Measurements from ENCODE around the gene LARGE2. TPM values are rescaled to one million over a fixed set of nuclear protein-coding genes. Genes with fewer than 3 reads are reported as not detected.

Gene LARGE2
- total RNA-seq, 1 donor = not detected

GRCh38 chr11:45945397-45945999 lies 23.0 kb downstream of the LARGE2 start:
- no peak overlapping the region for H3K4me3 ChIP-seq (ENCODE audit: low read depth, low read length)
- no peak for TF ChIP-seq CTCF (IDR thresholded peaks at IDR 0.05; ENCODE audit: insufficient read depth, low read depth, low read length)
- DNase-seq (ENCODE audit: low read depth) = no peak

DNA sequence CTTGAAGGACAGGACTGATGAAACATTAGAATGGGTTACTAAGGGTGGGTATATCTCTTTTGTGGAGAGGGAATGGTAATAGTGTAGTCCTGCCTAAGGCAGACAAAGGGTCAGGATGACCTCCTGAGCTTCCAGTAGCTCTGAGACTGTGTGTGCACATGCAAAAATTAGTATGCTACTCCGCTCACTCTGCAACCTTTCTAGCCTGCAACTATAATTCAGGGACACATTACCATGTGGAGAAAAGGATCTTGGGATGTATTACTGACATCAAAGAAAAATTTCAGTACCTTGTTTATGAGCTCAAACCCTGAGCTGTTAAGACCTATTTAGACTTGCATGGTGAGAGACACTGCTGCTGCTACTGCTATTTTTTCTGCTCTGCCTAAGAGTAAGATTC lies 25.4 kb downstream of the LARGE2 start:
- DNase-seq (ENCODE audit: low read depth) = no peak
- TF ChIP-seq CTCF (IDR thresholded peaks at IDR 0.05; ENCODE audit: insufficient read depth, low read depth, low read length) = no peak
- no peak overlapping the region for H3K4me3 ChIP-seq (ENCODE audit: low read depth, low read length)

GRCh38 chr11:45948356-45948755 lies 25.9 kb downstream of the LARGE2 start:
- TF ChIP-seq CTCF (IDR thresholded peaks at IDR 0.05; ENCODE audit: insufficient read depth, low read depth, low read length) = no peak
- DNase-seq (ENCODE audit: low read depth) = no peak
- no peak overlapping the region for H3K4me3 ChIP-seq (ENCODE audit: low read depth, low read length)

DNA sequence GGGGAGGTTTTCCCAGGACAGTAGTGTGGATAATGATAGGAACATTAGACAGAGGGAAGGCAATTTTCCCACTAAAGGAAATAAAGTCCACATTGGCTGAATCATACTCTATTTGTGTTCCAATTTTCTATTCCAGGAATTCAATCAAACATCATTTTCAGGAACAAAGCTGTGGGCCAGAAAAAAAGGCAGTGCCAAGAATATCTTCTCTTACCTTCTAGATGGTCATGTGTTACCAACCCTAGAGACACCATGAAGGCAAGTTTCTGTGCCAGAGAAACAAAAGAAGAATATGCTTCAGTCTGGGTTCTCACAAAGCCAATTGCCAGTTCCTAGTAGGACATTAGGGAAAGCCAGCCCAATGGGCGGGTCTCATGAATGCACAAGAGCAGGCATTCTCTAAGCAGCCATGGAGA lies 27.5 kb downstream of the LARGE2 start:
- no peak for DNase-seq (ENCODE audit: low read depth)

DNA sequence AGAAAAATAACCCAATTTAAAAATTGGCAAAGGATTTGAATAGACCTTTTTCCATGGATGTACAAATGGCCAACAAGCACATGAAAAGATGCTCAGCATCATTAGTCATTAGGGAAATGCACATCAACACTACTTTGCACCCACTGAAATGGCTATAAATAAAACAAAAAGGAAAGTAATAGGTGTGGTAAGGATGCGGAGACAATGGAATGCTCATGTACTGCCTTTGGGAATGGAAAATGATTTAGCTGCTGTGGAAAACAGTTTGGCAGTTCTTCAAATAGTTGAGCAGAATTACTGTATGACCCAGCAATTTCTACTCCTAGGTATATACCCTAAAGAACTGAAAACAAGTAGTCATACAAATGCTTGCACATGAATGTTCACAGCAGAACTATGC lies 37.4 kb downstream of the LARGE2 start:
- no peak overlapping the region for H3K4me3 ChIP-seq (ENCODE audit: low read depth, low read length)
- TF ChIP-seq CTCF (IDR thresholded peaks at IDR 0.05; ENCODE audit: insufficient read depth, low read depth, low read length) = no peak
- no peak for DNase-seq (ENCODE audit: low read depth)

More for the DNA sequence above, 27.5 kb downstream of the LARGE2 start:
- TF ChIP-seq CTCF (IDR thresholded peaks at IDR 0.05; ENCODE audit: insufficient read depth, low read depth, low read length) = no peak
- H3K4me3 ChIP-seq (ENCODE audit: low read depth, low read length) = no peak overlapping the region

DNA sequence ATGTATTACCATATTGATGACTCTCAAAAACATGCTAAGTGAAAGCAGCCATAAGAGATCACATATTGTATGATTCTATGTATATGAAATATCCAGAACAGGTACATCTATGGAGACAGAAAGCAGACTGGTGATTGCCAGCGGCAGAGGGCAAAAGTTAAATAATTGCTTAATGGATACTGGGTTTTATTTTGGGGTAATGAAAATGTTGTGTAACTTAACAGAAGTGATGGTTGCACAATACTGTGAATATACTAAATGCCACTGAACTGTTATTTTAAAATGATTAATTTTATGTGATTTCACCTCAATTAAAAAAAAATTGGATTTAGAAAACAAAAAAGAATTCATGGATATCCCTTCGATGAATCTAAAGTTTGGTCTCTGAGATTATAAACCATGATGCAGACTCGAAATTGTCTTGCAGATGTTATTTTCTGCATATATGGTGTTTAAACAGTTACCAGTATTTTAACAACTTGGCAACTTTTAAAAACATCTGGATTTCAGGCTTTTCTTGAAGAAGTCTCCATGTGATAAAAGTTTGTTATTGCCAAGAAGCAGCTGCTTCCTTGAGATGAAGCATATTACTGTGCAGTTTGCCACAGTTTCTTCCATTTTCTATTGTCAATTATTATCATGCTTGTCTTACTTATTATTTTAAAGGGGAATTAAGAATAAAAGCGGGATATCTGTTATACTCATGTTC lies 38.1 kb downstream of the LARGE2 start:
- no peak for TF ChIP-seq CTCF (IDR thresholded peaks at IDR 0.05; ENCODE audit: insufficient read depth, low read depth, low read length)
- DNase-seq (ENCODE audit: low read depth) = peak; percentile 48

More for the DNA sequence above, 38.1 kb downstream of the LARGE2 start:
- no peak overlapping the region for H3K4me3 ChIP-seq (ENCODE audit: low read depth, low read length)
